GM10847 (cell line): ENCODE data around the gene CAMK4.

Experiments
- POLR2A ChIP-seq: IDR thresholded peaks from 2 replicates; pipeline ENCODE4 v1.6.1; 2011; ENCODE audit not compliant: insufficient read length; ENCODE audit errors: extremely low read depth

CAMK4 gene

DNA sequence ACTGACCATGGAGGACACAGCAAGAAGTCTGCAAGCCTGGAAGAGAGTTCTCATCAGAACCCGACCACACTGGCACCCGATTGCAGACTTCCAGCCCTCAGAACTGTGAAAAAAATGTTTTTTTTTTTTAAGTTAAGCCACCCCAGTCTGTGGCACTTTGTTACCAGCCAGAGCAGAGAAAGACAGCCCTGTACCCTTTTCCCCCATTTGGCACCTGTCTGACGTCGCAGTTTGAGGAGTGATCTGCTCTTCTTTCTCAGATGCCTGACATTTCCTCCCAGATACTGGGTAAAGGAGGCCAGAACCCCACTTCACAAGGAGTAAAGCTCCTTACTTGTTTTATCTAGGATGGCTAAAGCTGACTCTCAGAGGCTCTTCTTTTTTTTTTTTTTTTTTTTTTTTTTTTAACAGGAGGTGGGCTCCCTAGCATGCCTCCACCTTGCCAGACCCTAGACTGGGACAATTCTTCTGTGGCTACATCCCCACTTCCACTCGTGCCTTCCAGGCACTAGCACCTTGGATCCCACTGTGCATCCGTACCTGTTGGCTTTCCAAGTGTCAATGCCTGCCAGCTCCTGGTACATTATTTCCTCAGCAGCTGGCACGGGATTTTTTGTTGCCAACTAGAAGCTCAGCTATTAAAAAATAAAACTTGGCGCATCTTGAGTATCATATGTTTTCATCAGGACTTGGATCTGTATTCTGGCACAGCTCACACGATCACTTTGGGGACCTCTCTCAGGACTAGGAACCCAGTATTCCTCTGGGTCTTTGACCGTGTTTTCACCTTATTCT is 14.4 kb downstream of the CAMK4 start:
- TF ChIP-seq POLR2A, result no peak

DNA sequence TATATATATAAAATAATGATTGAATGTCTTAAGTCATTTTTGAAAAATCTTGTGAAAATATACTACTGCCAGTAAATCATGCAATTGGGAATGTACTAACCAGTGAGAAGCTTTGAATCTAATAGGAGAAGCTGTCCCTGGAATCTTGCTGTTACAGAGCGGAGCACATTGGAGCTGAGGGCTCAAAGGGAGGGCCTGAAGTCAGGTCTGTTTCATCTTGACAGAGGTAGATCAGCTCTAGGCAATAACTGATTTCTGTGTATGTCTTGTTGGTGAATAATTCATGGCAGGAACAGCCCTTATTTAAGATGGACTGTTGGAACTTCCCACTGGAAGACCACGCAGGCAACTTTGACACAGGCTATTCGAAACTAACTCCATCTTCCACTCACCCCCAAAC is 17.5 kb downstream of the CAMK4 start:
- no peak for TF ChIP-seq POLR2A

DNA sequence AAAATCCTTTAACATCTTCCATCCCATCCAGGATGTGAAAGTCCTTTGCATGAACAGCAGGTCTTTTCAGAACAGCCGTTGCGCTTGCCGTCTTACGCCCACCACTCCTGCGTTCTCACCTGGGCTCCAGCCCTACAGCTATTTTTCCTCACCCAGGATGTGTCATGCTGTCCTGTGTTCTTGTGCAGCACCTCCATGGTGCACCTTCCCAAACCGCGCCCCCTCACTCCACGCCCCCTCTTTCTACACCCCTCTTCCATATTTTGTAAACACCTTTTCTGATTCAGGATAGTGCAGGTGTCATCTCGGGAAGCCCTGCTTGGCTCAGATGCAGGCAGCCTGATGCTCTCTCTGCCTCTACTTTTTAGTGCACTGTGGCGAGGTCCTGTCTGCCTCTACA is 18.4 kb downstream of the CAMK4 start:
- TF ChIP-seq POLR2A, result no peak

DNA sequence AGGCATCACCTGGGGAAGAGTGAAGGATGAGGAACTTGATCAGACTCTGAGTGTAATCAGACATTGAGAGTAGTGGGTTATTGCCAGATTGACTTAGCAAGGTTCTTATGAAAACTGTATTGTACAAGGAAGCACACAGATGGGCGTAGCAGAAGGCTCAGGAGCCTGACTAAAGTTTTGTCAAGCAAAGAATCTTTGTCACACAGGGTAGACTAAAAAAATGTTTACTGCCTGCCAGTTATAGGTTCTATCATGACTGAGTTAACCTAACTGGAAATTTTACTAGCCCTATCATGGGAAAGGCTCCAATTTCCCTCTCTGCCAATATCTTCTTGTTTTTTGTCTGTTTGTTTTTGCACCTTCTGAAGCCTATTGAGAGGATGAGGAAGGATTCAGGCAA is 19.1 kb downstream of the CAMK4 start:
- TF ChIP-seq POLR2A, result no peak

DNA sequence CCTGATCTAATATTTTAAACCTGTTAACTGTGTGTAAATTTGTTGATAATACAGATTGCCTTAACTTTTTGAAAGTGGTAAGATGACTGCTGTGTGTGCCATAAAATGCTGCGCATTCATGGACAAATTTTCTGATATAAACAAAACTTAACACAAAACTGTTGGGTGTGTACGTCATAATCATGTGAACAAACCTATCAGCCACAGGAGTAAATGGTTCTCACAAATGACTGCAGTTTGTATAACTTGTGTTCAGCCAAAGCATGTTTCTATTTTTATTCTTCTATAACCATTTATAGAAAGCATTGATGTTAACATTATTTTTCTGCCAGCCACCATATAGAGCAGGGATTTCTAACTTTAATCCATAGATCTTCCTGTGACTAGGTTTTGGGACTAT is 21.5 kb downstream of the CAMK4 start:
- TF ChIP-seq POLR2A, result no peak

DNA sequence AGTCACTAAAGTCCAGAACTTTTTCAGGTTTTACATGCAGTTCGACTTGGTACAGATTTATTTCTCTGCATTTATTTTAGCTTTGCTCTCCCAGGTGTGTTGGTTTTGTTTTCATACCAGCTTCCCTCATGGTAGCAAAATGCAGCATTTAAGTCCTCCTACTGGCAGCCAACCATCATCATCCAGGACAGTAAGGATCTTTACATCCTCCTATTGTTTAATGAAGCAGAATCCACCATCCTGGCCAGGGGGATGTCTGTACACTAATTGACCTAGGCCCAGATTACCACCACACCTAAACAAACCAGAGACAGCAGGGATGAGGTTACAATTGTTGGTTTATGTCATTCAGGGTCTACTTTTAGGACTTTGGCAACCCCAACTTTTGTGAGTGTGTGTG is 22.3 kb downstream of the CAMK4 start:
- no peak for TF ChIP-seq POLR2A

DNA sequence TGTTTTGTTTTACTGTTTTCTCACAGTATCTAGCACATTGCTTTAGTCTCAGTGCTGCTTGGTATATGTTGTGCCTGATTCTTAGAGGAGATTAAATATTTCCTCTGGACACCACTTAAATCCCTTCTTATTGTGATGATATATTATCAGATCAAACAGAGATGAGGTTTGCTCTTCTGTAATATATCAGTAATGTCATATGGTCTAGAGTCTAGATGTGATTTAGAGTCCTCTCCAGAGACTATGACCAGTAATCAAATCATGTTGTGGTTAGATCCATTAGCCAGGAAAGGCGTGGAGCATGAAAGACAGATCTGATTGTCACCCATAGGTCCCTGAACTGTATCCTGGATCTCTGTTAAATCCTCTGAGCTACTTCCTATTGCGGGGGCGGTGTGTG is 24.4 kb downstream of the CAMK4 start:
- TF ChIP-seq POLR2A, result no peak

DNA sequence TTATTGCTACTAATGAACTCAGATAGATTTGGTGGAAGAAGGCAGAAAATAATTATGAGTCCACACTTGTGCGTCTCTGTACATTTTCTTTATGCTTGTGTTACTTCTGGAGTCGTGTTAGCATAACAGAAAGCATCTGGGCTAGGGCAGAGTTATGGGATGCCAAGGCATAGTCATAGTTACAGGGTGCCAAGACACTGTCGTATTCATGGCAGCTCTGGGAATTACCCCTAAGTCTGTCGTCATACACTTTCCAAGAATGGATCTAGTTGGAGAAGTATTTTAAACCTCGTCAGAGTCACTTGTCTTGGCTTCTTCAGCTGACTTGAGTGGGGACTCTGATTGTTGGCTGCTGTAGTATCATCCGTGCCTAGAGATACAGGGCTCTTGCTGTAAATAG is 27.7 kb downstream of the CAMK4 start:
- TF ChIP-seq POLR2A, result no peak

DNA sequence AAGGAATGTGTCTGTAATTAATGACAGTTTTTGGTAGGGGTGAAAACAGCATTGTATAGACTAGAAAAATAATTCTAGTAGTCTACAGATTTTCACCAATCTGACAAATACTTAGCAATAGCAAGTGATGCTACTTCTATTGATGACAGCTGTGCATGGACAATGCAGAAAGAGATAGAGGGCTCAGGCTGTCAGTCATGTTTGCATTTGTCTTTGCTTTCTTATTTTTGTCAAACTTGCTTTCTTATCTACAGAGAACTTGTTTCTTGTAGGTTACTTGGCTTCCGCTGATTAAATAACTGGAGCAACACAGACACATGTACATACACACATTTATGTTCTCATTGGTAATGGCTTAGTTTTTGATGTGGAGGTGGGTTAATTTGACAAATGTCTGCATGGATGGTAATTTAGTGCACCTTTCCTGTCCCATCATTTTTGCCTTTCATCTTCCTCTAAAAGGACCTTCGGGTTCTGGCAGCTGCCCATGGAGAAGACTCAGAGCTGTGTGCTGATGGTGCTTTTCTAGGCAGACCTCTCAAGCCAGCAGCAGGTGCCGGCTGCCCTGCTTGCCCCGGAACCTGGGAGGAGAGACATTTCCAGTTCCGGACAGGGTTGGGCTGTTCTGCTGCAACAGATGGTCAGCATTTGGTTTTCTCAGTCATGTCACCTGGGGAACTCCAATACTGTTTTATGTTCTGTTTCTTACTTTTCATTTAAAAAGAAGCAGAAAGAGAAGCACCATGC is 28.8 kb downstream of the CAMK4 start:
- TF ChIP-seq POLR2A, result no peak

DNA sequence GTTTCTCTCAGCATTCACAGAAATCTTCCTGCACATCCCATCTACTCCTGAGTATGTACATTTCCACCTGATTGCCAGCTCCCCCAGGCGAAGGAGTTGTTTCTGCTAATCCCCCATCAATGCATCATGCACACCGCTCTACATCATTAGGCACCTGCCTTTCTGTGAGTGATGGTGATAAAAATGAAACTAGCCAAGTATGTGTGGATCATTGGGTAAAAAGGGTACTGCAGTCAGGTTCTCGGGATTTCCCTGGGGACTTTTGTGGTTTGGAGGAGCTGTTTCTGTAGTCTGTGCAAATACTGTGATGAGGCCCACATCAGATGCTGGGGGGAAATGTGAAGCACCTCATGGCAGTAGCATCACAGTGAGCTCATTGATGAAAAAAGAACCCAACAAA is 30.4 kb downstream of the CAMK4 start:
- TF ChIP-seq POLR2A, result no peak

DNA sequence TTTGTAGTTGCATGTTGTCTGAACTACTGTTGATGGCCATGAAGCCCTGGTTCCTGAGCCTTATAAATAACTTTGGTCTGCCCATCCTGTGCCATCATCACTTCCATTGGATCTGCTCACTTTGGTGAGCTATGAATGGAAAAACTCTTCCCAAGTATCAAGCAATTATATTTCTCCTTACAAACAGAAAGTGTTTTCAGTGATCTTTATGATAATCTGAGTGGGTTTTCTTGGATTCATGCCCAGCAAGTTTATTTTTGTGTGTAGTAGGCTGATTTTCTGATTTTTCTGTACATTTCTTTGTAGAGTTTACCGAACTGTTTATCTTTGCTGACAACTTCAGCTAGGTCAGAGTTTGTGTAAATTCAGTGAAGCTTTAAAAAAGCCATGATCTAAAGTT is 31.0 kb downstream of the CAMK4 start:
- TF ChIP-seq POLR2A, result no peak

DNA sequence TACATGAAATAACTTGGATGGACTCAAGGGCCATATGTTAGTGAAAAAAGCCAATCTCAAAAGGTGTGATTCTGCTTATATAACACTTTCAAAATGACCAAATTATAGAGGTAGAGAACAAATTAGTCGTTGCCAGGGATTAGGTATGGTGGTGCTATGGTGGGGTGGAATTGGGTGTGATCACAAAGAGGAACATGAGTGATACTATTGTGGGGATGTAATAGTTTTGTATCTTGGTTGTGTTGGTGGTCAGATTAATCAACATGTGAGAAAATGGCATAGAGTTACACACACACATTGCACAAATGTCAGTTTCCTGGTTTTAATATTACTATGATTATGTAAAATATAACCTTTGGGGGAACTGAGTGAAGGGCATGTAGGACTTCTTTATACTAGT is 31.9 kb downstream of the CAMK4 start:
- TF ChIP-seq POLR2A, result no peak

DNA sequence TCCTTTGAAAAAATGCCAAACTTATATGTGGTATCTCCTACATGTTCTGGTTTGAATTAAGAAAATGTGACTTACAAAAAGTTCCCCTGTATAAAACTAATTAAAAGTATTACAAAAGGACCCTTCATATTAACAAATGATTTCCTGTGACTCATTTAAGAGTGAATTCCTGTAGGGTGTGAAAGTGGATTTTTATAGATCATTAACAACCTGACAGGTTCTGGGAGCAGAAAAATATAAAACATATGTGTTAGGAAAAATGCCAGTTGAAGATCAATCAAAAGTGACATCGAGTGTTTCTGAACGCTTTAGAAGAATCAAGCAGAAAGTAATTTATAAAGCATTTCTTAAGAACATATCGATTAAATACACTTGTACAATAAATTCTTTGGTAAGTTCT is 35.5 kb downstream of the CAMK4 start:
- no peak for TF ChIP-seq POLR2A

DNA sequence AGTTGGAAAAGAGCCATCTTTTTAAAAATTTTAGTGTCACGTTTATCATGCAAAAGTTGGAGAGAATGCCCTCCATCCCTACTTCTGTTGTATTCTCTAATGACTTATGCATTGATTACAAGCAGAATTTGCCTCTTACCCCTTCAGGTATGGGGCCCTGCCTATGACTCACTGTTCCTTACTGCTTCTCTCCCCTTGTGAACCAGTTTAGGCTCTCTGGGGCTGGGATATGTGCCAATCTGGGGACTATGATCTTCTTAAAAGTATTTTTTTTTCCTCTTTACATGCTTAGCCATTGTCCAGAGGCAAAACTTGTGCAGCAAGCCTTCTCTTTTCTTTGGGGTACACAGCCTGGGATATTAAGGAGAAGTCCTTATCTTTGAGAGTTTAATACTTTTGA is 37.4 kb downstream of the CAMK4 start:
- no peak for TF ChIP-seq POLR2A

DNA sequence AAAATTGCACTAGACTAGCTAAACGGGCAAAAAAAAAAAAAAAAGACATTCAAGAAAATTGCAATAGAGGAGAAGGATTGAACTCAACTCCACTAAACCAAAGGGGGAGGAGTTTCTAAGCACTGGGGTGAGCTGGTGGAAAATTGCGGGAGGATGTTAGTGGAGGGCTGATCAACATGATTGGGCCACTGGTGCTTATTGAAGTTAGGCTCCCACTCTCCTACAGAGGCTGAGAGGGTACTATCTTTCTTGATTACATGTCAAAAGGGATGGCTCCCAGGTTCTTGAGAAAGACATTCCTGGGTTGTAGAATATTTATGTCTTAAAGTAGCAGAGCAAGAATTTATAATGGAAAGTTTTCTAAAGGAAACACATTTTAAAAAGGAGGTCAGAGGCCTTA is 38.0 kb downstream of the CAMK4 start:
- no peak for TF ChIP-seq POLR2A

DNA sequence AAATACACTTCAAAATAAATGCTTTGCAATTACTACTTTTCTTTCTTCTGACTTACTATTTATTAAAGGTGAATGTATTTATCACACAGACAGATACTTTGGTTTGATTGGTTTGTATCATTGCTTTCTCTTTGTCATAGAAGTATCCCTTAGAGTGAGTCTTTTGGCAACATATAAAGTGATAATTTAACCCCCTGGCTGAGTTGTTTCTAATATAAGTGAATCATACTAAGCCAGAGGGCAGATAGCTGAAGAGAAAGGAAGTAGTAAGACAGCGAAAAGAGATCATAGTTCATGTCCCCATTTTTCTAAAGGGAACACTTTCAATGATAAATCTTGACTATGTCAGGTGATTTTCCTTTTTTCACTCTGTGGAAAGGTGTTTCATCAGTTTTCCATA is 38.6 kb downstream of the CAMK4 start:
- TF ChIP-seq POLR2A, result no peak

DNA sequence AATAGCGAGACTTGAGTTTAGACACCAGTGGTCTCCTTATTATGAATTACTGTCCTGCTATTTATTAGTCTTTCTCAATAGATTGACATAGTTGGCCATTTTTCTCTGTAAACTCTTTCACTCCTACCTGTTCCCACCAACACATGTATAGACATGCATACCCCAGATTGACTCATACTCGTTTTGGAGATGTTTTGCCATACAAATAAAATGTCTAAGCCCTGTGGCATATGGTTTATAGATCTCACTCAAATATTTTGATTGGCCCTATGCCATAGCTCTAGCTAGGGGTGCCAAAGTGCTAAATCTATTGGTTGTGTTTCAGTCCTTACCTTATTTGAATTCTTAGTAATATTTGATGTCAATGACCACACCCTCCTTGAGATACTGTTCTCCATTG is 42.3 kb downstream of the CAMK4 start:
- TF ChIP-seq POLR2A, result no peak
